HepG2 (cell line): ENCODE results near the gene FAM210A. TPM values are rescaled to one million over a fixed set of nuclear protein-coding genes. Genes with fewer than 3 reads are reported as not detected.

Experiments used
- PLRG1 ChIP-seq: fragments of 450-650 bp; conservative IDR thresholded peaks from 2 replicates; pipeline ENCODE4 v1.6.1; 2016
- SNRNP70 ChIP-seq: fragments of 200-400 bp; formaldehyde crosslinking; IDR thresholded peaks from 2 replicates; pipeline ENCODE4 v1.6.1; 2017; ENCODE audit warnings: mild to moderate bottlenecking, low read depth, low read length, moderate library complexity
- TCF7L2 ChIP-seq: IDR thresholded peaks from 2 replicates; pipeline ENCODE4 v1.6.1; 2011; ENCODE audit warnings: mild to moderate bottlenecking, low read depth, low read length, moderate library complexity
- ZBTB21 ChIP-seq: sonication (generic); formaldehyde crosslinking; IDR thresholded peaks from 2 replicates; pipeline ENCODE4 v1.4.0; 2020; ENCODE audit warnings: missing genetic modification reagents
- ZNF3 ChIP-seq: IDR thresholded peaks from 2 replicates; pipeline ENCODE4 v1.7.0; 2017; ENCODE audit warnings: inconsistent platforms
- ZNF562 ChIP-seq: sonication (generic); formaldehyde crosslinking; IDR thresholded peaks from 2 replicates; pipeline ENCODE4 v1.8.0; 2022; ENCODE audit warnings: missing genetic modification reagents, borderline replicate concordance
- ZNF572 ChIP-seq: sonication (generic); formaldehyde crosslinking; IDR thresholded peaks from 2 replicates; pipeline ENCODE4 v1.5.1; 2020; ENCODE audit warnings: mild to moderate bottlenecking, missing genetic modification reagents
- polyA plus RNA-seq, 8 experiments: library from polyadenylated mRNA; depleted of rRNA in 3 of 8; stranded (reverse) in 7 of 8; unstranded in 1 of 8; fragments of >200 nt; fragmentation: Illumina TruSeq in 4 of 8; extraction: Trizol in 4 of 8; gene quantifications; 2 replicates each; pipeline versions ENCODE4 v1.2.1 to v1.2.3, GENCODE V29; 2011 to 2016; ENCODE audit warnings: low read depth in 4 of 8, missing spikeins in 1 of 8, mixed read lengths in 1 of 8; ENCODE audit not compliant: insufficient read depth in 1 of 8
- total RNA-seq, 5 experiments: library from RNA; depleted of rRNA; stranded (reverse); fragments of >200 nt; fragmentation: Illumina TruSeq; extraction: Trizol; gene quantifications; 2 replicates each; pipeline ENCODE4 v1.2.3, GENCODE V29; 2016; ENCODE audit warnings: low read depth in 1 of 5
- TF ChIP-seq, protein P1 (sequence below), 2 experiments: fragments of 450-650 bp in 1 of 2; sonication (generic) in 1 of 2; formaldehyde crosslinking in 1 of 2; IDR thresholded peaks; 2 replicates each; pipeline versions ENCODE4 v1.6.1 to v1.8.0; 2016 to 2022; ENCODE audit warnings: antibody characterized with exemption in 1 of 2, mild to moderate bottlenecking in 1 of 2, missing genetic modification reagents in 1 of 2
- TF ChIP-seq, protein P2 (sequence below): sonication (generic); formaldehyde crosslinking; IDR thresholded peaks from 2 replicates; pipeline ENCODE4 v1.4.0; 2020; ENCODE audit warnings: low read depth, missing genetic modification reagents
- TF ChIP-seq, protein P3 (sequence below): sonication (generic); formaldehyde crosslinking; IDR thresholded peaks from 2 replicates; pipeline ENCODE4 v1.4.0; 2020; ENCODE audit warnings: low read depth, mild to moderate bottlenecking, missing genetic modification reagents
- TF ChIP-seq, protein P4 (sequence below): sonication (generic); formaldehyde crosslinking; IDR thresholded peaks from 2 replicates; pipeline ENCODE4 v1.8.1; 2023; ENCODE audit warnings: mild to moderate bottlenecking, moderate library complexity, missing genetic modification reagents
- TF ChIP-seq, protein P5 (sequence below): sonication (generic); formaldehyde crosslinking; IDR thresholded peaks from 2 replicates; pipeline ENCODE4 v1.5.0; 2020; ENCODE audit warnings: missing genetic modification reagents

Gene FAM210A
- total and polyA plus RNA-seq, 2 of the 13 experiments (the other 11 are each of a cell fraction or from before 2014, with no cell fraction given): 33.2 to 37.5 TPM

DNA sequence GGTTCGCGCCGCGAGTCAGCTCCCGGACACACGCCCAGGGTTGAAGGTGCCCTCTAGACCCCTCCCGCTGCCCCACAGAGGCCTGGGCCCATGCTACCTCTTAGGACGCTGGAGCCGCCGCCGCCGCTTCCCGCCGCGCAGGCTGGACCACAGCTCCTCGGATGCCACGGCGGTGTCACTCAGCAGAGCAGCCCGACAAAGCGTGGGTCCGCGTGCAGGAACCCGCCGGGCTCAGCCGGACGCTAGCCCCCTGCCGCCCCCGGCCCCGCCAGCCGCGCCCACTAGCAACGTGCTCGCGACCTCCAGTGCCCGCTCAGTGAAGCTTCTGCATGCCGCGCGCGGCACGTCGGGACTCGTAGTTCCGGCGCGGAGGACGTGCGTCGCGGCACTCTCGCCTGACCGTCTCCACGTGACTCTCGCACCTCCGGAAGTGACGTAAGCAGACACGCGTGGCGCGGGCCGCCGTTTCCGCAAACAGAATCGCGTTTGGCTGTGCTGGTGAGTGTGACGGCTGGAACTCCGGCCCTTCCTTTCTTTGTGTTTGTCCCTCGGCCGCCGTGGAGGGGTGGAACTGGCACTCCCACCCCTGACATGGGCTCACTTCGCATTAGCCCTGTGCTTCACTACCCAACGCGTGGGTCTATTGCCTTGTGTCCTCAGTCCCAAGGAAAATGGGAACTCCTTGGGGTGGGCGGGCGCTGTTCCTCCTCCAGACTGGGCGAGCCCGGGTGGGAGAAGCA is at the start of gene FAM210A, which contains the start of gene RNMT (continued):
- TF ChIP-seq, protein P1, sequence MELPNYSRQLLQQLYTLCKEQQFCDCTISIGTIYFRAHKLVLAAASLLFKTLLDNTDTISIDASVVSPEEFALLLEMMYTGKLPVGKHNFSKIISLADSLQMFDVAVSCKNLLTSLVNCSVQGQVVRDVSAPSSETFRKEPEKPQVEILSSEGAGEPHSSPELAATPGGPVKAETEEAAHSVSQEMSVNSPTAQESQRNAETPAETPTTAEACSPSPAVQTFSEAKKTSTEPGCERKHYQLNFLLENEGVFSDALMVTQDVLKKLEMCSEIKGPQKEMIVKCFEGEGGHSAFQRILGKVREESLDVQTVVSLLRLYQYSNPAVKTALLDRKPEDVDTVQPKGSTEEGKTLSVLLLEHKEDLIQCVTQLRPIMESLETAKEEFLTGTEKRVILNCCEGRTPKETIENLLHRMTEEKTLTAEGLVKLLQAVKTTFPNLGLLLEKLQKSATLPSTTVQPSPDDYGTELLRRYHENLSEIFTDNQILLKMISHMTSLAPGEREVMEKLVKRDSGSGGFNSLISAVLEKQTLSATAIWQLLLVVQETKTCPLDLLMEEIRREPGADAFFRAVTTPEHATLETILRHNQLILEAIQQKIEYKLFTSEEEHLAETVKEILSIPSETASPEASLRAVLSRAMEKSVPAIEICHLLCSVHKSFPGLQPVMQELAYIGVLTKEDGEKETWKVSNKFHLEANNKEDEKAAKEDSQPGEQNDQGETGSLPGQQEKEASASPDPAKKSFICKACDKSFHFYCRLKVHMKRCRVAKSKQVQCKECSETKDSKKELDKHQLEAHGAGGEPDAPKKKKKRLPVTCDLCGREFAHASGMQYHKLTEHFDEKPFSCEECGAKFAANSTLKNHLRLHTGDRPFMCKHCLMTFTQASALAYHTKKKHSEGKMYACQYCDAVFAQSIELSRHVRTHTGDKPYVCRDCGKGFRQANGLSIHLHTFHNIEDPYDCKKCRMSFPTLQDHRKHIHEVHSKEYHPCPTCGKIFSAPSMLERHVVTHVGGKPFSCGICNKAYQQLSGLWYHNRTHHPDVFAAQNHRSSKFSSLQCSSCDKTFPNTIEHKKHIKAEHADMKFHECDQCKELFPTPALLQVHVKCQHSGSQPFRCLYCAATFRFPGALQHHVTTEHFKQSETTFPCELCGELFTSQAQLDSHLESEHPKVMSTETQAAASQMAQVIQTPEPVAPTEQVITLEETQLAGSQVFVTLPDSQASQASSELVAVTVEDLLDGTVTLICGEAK (IDR thresholded peaks at IDR 0.05): peak; percentile 54; the same call in 1 of the 2 replicates
- TF ChIP-seq, protein P1 (CRISPR knock-in tag; IDR thresholded peaks at IDR 0.05): peak; percentile 94
- TF ChIP-seq ZNF562 (CRISPR knock-in tag): no peak
- no peak for TF ChIP-seq ZNF3 (CRISPR knock-in tag)
- no peak for TF ChIP-seq PLRG1
- TF ChIP-seq SNRNP70: no peak
- TF ChIP-seq TCF7L2: no peak
- TF ChIP-seq ZBTB21 (CRISPR knock-in tag): peak; percentile 82
- TF ChIP-seq, protein P2, sequence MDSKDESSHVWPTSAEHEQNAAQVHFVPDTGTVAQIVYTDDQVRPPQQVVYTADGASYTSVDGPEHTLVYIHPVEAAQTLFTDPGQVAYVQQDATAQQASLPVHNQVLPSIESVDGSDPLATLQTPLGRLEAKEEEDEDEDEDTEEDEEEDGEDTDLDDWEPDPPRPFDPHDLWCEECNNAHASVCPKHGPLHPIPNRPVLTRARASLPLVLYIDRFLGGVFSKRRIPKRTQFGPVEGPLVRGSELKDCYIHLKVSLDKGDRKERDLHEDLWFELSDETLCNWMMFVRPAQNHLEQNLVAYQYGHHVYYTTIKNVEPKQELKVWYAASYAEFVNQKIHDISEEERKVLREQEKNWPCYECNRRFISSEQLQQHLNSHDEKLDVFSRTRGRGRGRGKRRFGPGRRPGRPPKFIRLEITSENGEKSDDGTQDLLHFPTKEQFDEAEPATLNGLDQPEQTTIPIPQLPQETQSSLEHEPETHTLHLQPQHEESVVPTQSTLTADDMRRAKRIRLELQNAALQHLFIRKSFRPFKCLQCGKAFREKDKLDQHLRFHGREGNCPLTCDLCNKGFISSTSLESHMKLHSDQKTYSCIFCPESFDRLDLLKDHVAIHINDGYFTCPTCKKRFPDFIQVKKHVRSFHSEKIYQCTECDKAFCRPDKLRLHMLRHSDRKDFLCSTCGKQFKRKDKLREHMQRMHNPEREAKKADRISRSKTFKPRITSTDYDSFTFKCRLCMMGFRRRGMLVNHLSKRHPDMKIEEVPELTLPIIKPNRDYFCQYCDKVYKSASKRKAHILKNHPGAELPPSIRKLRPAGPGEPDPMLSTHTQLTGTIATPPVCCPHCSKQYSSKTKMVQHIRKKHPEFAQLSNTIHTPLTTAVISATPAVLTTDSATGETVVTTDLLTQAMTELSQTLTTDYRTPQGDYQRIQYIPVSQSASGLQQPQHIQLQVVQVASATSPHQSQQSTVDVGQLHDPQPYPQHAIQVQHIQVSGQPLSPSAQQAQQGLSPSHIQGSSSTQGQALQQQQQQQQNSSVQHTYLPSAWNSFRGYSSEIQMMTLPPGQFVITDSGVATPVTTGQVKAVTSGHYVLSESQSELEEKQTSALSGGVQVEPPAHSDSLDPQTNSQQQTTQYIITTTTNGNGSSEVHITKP: 0 out of 2 replicates have a peak, but pooled peaks have one; percentile 13
- TF ChIP-seq ZNF572 (CRISPR knock-in tag): peak; percentile 55; the same call in 1 of the 2 replicates
- TF ChIP-seq, protein P3, sequence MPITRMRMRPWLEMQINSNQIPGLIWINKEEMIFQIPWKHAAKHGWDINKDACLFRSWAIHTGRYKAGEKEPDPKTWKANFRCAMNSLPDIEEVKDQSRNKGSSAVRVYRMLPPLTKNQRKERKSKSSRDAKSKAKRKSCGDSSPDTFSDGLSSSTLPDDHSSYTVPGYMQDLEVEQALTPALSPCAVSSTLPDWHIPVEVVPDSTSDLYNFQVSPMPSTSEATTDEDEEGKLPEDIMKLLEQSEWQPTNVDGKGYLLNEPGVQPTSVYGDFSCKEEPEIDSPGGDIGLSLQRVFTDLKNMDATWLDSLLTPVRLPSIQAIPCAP (CRISPR knock-in tag): no peak
- TF ChIP-seq, protein P4, sequence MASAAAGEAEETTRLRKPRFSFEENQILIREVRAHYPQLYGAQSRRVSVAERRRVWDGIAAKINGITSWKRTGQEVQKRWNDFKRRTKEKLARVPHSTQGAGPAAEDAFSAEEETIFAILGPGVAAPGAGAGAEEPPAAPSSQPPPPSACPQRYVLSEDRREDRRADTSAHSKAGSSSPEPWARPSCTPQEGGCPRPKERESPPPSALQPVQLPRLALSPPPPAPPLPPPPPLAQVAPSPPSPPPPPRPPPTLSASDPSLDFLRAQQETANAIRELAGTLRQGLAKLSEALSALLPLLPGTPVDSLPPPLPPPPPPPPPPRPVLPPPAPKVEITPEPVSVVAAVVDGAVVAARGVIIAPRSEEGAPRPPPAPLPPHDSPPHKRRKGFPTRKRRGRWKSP (CRISPR knock-in tag): peak; percentile 83; the same call in 1 of the 2 replicates
- TF ChIP-seq, protein P5, sequence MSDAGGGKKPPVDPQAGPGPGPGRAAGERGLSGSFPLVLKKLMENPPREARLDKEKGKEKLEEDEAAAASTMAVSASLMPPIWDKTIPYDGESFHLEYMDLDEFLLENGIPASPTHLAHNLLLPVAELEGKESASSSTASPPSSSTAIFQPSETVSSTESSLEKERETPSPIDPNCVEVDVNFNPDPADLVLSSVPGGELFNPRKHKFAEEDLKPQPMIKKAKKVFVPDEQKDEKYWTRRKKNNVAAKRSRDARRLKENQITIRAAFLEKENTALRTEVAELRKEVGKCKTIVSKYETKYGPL: 0 out of 2 replicates have a peak, but pooled peaks have one; percentile 34
